B cell (primary cell): Measurements from ENCODE around the gene LMAN1.

ENCODE experiments used
- CTCF ChIP-seq: fragments of 200-600 bp; IDR thresholded peaks from one replicate; pipeline ENCODE4 v1.8.0; 2022; ENCODE audit warnings: antibody characterized with exemption, mild to moderate bottlenecking
- EZH2 ChIP-seq: IDR thresholded peaks from 2 replicates; pipeline ENCODE4 v1.6.1; 2012; ENCODE audit warnings: borderline replicate concordance, low read depth, mild to moderate bottlenecking, moderate library complexity, low read length; ENCODE audit not compliant: insufficient read depth, poor library complexity, severe bottlenecking

- TF ChIP-seq CTCF (no peak), EZH2 (no peak)
These were observed 53.8 kb downstream of the LMAN1 start for GRCh38 chr18:59305295-59305694.
